ENCODE measurements around the gene AFF4.

AFF4 gene

GRCh38 chr5:132887283-132887682 is 76.2 kb downstream of the AFF4 start:
- no peak for DNase-seq (ENCODE audit: low read depth)
- TF ChIP-seq CTCF (IDR thresholded peaks at IDR 0.05; ENCODE audit: low read depth, low read length) (no peak), POLR2A (IDR thresholded peaks at IDR 0.05; ENCODE audit: extremely low read depth, insufficient read length) (no peak), MAX (IDR thresholded peaks at IDR 0.05; ENCODE audit: low read depth, low read length) (no peak), MYC (IDR thresholded peaks at IDR 0.05; ENCODE audit: low read depth, low read length) (no peak)
- H3K4me3 ChIP-seq (ENCODE audit: low read depth, low read length), result no peak overlapping the region

GRCh38 chr5:132886064-132886823 is 77.2 kb downstream of the AFF4 start:
- TF ChIP-seq MAX (IDR thresholded peaks at IDR 0.05; ENCODE audit: low read depth, low read length), result no peak
- no peak for DNase-seq (ENCODE audit: low read depth)
- H3K4me3 ChIP-seq (ENCODE audit: low read depth, low read length), result no peak overlapping the region

GRCh38 chr5:132884548-132884947 is 78.9 kb downstream of the AFF4 start:
- H3K4me3 ChIP-seq (ENCODE audit: low read depth, low read length), result no peak overlapping the region
- TF ChIP-seq MAX (IDR thresholded peaks at IDR 0.05; ENCODE audit: low read depth, low read length) (no peak), MYC (IDR thresholded peaks at IDR 0.05; ENCODE audit: low read depth, low read length) (no peak), CTCF (IDR thresholded peaks at IDR 0.05; ENCODE audit: low read depth, low read length) (no peak), POLR2A (IDR thresholded peaks at IDR 0.05; ENCODE audit: extremely low read depth, insufficient read length) (no peak)
- DNase-seq (ENCODE audit: low read depth), result no peak

- TF ChIP-seq POLR2A (IDR thresholded peaks at IDR 0.05; ENCODE audit: extremely low read depth, insufficient read length), result no peak
- TF ChIP-seq MAX (IDR thresholded peaks at IDR 0.05; ENCODE audit: low read depth, low read length), result no peak
- peak; percentile 78 for TF ChIP-seq CTCF (IDR thresholded peaks at IDR 0.05; ENCODE audit: low read depth, low read length)
- DNase-seq (ENCODE audit: low read depth), result peak; percentile 78
- H3K4me3 ChIP-seq (ENCODE audit: low read depth, low read length), result no peak overlapping the region
Measured at GRCh38 chr5:132883261-132883834, 80.1 kb downstream of the AFF4 start.

GRCh38 chr5:132877938-132878337 is 85.5 kb downstream of the AFF4 start:
- H3K4me3 ChIP-seq (ENCODE audit: low read depth, low read length), result no peak overlapping the region
- TF ChIP-seq CTCF (IDR thresholded peaks at IDR 0.05; ENCODE audit: low read depth, low read length), result no peak
- no peak for TF ChIP-seq POLR2A (IDR thresholded peaks at IDR 0.05; ENCODE audit: extremely low read depth, insufficient read length)
- no peak for TF ChIP-seq MAX (IDR thresholded peaks at IDR 0.05; ENCODE audit: low read depth, low read length)
- TF ChIP-seq MYC (IDR thresholded peaks at IDR 0.05; ENCODE audit: low read depth, low read length), result no peak
- DNase-seq (ENCODE audit: low read depth), result no peak

- DNase-seq (ENCODE audit: low read depth), result no peak
- no peak for TF ChIP-seq POLR2A (IDR thresholded peaks at IDR 0.05; ENCODE audit: extremely low read depth, insufficient read length)
- TF ChIP-seq MAX (IDR thresholded peaks at IDR 0.05; ENCODE audit: low read depth, low read length), result no peak
- no peak for TF ChIP-seq MYC (IDR thresholded peaks at IDR 0.05; ENCODE audit: low read depth, low read length)
- TF ChIP-seq CTCF (IDR thresholded peaks at IDR 0.05; ENCODE audit: low read depth, low read length), result no peak
- no peak overlapping the region for H3K4me3 ChIP-seq (ENCODE audit: low read depth, low read length)
Measured at GRCh38 chr5:132877466-132877865, 86.0 kb downstream of the AFF4 start.
